NCI-H510A (cell line): Measurements from ENCODE around the gene AGAP1.
"Not testable (repeated sequence)": the region's sequence is repeated elsewhere in the genome, so short reads cannot be mapped to it uniquely, and the experiment has no call there.

Experiments
- DNase-seq: peaks from one replicate; lab custom pipeline; 2025; lab: John Stamatoyannopoulos, UW

The AGAP1 gene

DNA sequence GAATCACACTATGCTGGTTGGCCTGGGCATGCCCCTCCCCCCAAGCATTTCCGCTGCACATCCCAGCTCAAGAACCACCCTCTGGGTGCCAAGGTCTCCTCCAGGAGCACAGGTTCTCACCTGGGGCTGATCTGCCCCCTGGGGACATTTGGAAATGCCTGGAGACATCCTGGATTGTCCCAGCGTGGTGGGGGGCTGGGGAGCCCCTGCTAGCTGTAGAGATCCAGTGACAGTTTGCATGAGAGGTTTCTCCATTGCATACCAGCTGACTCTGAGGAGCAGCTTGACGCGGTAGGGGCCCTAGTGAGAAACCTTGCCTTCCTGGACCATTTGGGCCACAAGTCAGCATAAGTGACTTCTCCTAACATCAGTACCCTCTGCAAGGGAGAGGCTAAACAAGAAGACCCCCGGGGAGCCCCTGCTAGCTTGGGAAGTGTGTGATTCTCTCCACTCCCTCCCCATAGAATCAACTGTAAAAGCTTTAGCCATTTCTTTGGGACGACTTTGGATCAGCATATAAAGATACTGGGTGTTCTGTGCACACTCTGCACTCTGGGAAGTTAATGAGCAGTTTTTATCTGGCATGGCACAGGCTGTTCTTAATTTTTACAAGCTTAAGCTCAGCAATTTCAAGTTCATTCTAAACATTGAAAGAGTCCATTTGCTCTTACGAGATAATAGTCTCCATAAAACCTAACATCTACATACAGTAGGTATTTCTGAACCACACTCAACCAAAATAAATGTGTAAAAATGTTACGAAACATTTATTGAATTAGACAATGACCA, 580.2 kb downstream of the AGAP1 start:
- DNase-seq: no peak

DNA sequence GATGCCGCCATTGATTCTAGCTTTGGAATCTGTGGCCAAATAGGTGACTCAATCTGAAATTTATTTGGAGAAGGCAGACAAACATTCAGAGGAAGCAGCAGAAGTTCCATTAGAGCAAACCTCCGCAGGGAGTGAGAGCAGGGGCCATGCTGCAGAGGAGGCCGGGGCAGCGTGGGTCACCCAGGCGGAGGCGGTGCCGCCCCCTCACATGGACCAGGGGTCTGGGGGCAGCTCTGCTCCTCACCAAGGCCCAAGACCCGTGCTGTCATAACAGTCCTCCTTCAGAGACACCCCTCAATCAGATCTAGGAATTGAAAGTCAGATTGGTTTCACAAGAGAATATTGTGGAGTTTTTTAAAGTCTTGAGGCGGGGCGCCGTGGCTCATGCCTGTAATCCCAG, 582.0 kb downstream of the AGAP1 start:
- no peak for DNase-seq

DNA sequence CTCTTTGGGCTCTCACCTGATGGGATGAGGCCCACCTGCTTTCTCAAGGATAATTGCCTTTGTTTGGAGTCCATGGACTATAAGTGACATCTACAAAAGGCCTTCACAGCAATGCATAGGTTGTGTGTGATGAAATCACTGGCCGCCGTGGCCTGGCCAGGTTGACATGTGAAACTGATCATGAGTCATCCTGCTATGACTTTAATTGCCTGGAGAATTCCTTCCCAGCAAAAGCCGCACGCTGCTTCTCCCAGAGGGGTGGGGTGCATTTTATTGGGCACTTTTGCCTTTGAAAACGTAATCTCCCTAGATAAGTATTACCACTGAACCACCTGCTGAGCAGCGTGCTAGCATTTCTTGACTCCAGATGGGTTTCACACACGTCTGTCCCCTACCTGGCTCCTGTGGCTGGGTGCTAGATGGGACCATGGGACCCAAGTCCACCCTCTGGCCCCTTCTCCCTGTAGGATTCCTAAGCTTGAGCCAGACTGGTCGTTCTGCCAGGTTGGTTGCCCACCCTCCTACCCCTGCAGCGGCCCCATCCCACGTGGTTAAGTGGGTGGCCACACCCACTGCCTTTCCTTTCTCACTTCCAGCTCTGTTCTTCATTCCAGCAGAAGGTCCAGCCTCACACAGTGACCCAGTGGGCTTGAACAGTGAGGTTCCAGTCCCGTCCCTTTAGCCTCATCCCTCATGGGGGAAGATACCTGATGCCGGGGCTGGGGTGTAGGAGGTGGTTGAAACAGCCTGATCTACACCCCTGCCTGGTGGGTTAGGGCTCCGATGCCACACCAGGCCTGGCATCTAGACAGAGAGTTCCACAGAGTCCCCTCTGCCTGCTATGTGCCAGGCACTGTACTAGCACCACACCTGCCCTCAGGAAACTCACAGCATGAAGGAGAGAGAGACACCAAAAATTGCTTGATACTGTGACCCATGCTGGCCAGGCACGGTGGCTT, 584.7 kb downstream of the AGAP1 start:
- peak; percentile 8 for DNase-seq

- no peak for DNase-seq
Observed at GRCh38 chr2:236080412-236080811, 586.6 kb downstream of the AGAP1 start.

DNA sequence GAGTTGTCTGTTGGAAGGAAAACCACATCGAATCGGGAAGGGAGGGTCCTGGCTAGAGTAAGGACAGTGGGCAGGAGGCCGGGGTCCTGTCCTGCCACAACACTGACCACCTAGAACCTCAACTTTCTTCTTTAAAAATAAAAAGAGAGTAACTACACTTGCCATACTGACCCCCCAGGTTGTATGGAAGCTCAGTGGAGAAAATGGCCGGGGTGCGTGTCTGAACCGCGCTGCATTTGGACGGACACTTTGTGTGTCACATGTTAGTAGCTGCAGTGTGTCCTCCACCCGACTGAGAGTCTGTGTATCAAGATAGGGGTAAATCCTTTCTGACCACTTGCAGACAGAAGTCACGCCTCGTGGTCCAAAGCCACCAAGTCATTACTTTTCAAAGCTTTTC, 587.3 kb downstream of the AGAP1 start:
- DNase-seq: no peak

- no peak for DNase-seq
Observed at GRCh38 chr2:236082061-236082460, 588.2 kb downstream of the AGAP1 start.

- DNase-seq: no peak
Observed at GRCh38 chr2:236083934-236084333, 590.1 kb downstream of the AGAP1 start.

DNA sequence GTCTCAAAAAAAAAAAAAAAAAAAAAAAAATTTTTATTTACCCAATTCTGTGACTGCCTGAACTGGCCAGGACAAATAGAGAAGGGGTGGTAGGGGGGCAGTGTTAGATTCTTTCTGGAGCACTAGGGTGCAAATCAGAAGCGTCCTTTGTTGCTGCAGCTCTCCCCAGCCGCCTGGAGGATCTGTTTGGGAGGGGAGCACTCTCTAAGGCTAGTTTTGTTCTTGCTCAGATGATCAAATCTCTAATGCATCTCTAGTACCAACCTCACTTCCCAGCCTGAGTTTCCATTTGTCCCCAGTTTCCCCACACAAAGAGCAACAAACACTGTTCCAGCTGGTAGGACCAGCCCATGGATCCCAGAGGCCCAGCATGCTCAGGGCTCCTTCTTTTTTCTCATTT, 591.4 kb downstream of the AGAP1 start:
- no peak for DNase-seq

DNA sequence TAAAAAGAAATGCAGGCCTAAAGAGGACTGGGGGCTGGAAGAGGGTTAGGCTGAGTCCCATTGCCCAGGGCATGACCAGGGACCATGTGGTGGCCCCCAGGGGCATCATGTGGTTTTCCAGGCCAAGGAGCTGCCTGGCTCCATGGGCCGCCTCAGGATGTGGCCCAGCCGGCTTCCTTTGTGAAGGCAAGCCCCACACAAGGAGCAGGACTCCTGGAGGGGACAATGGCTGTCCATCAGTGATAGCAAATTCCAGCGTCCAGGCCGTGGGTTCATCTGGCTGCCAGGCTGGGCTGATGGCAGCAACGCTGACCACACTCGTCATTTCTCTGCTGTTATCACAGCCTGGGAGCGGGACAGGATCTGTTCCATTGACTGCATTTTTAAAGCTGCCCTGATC, 591.8 kb downstream of the AGAP1 start:
- no peak for DNase-seq

DNA sequence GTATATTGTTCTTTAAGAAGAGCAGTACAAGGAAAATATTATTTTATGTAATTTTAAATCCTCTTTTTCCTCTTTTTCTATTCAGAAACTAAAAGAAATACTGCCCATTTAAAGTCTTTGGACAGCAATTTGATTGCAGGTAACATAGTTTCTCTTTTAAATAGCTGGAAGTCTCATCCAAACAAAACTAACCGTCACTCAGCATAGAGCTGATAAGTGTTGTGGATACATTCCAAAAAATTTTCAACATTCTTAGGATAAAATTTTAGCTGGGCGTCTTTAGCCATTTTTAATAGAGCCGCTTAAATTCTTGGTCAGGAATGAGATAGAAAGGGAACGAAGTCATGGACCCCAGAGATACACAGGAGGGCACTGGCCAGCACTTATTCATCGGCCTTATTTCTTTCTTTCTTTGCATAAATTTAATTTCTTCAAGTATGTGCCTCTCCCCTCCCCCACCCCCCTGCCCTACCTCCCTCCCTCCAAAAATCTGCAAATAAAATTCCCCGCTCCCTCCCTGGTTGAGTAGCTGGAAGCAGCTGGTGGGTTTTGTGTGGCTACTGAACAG, 592.6 kb downstream of the AGAP1 start:
- DNase-seq: no peak

DNA sequence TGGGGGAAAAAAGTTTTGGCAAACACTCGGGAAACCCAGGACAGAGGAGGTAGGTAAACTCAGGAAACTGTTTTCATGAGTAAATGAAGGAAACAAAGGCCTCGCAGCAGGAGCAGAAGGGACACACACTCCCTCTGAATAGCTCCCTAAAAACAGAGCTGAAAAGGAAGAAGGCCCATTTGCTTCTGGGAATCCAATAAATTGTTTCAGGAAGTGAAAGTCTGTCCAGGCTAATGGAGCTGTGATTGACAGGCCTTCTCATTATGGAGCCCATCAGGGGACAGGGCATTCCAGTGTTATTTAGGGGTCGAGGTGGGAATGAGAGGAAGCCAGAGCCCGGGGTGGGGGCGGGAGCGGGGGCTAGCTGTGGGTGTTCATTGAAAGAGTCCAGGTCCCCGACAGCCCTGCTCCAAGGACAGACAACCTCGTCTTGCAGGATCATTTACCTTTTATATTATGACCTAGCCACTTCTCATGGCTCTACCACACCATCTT, 593.2 kb downstream of the AGAP1 start:
- no peak for DNase-seq

DNA sequence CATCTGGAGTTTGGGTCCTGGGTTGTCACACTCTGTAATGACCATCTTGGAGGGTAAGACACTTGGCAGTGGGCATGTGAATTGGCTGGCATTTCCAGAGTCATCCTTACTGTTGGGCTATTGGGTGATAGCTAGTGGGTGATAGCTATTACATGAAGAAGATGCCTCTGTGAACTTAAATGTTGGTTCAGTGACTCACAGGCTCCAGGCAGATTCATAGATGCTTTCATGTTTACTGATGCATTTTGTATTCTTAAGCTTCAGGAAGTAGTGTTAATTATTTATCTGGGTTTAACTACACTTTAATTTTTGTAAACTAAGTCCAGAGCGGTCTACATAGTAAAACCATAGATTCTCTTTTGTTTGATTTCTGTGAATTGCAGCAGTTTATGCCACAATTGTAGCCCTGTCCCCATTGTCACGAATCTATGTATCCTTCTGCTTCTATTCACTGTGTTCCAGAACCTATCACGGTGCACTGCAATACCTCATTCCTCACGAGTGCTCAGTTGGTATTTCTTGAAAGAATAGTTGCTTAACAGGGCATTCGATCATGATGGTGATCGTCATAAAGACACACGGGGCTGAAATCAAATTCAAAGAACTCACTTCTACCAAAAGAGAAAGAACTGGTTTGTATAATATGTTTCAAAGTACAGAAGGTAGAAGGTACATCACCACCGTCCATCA, 594.7 kb downstream of the AGAP1 start:
- no peak for DNase-seq

DNA sequence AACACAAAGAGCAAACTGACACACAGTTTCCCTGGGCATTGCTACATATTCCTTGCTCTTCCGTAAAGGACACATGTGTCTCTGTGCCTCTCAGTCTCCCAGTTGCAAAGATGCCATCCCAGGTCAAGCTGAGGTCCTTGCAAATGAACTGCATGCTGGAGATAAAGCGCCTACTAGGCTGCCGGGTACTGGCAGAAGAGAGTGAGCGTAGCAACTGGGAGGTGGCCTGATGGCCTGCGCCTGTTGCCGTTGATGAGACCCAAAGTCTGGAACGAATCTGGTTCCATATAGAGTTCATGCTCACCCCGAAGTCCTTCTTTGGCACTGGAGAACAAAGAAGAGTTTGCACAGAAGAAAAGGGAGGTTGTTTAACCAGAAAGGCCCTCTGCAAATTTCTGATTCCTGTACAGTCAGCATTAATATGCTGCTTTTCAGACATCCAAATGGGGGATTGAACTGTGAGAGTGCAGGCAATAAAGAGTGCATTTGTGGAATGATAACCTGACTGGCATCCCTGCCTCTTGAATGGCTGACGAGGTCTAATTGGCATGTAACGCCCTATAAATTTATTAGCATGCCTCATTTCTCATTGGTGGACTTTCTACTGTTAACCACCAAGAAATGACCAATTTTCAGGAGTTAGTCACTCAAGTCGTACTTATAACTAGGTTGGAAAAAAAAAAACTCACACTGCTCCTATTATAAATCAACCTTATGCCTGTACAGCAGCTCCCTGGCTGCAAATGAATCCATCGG, 595.6 kb downstream of the AGAP1 start:
- DNase-seq: no peak

DNA sequence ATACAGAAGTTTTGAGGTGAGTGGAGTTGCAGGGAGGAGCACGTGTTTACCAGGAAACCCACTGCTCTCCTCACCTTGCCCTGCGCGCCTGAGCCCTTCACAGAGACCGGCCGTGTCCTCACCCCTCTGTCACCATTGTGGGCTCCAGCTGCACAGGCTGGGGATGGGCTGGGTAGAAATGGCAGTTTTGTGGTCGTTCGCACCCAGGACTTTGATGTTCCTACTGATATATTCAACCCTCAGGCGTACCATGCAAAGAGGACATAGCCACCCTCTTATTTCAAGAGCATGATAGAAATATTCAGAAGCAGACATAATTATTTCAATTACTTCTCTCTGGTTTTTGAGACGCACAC, 596.2 kb downstream of the AGAP1 start:
- DNase-seq: no peak

GRCh38 chr2:236090826-236091225, 597.0 kb downstream of the AGAP1 start:
- DNase-seq: not testable (repeated sequence)

- DNase-seq: no peak
Observed at GRCh38 chr2:236092714-236093113, 598.9 kb downstream of the AGAP1 start.

DNA sequence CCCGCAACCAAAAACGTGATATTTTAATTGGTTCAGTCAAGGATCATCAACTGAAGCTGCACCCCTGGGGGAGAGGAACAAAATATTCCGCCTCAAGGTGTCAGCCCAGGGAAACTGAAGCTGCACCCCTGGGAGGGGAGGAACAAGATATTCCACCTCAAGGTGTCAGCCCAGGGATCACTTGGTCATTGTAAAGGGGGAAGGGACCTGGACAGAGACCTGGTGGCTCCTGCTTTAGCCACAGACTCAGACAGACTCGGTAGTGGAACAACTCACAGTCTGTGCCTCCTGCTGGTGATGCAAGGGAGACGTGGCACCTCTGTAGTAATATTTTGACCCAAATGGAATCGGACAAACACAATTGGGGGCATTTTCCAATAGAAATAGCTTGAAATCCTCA, 599.3 kb downstream of the AGAP1 start:
- DNase-seq: no peak

DNA sequence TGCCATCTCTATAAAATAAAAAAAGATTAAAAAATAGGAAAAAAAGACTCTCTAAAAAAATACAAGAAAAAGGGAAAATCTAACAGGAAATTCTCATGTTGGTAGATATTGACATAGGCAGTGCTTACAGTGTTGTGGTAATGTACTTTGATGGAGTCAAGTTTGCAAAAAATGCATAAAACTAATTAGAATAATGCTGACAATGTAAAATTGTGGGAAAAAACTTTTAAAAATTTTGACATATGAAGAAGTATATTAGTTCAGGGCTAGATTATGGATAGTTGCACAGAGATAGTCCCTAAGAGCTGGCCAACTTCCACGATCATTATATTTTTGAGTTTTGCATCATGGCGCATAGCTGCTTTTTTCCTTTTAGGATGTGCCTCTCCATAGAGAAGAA, 601.7 kb downstream of the AGAP1 start:
- DNase-seq: no peak

DNA sequence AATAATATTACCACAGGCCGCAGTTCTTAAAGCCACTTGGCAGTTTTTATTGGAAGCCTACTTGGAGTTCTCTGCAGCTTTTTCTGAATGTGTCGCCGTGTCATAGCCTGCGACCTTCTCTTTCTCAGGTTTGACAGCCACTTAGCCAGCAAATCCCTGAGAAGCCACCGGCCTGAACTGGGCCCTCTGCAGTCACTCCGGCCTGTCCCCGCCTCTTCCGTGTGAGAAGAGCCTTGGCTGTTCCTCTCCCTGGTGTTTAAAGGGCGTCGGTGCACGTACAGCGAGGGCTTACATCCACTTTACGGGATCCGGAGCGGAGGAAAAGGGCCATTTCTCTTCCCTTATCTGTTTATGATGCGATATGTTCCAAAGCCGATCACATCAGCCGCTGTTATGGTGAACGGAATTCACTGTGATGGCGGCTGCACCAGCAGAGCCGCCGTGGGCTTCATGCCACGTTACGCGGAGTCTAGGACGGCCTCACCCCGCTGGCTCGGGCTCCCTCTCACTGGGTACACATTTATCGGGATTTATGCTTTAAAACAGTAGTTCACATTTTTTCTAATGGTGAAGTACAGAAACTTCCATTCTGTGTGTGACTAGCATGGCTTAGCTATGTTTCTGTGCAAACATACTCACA, 607.6 kb downstream of the AGAP1 start:
- no peak for DNase-seq

- DNase-seq: no peak
Observed at GRCh38 chr2:236102971-236103370, 609.1 kb downstream of the AGAP1 start.

DNA sequence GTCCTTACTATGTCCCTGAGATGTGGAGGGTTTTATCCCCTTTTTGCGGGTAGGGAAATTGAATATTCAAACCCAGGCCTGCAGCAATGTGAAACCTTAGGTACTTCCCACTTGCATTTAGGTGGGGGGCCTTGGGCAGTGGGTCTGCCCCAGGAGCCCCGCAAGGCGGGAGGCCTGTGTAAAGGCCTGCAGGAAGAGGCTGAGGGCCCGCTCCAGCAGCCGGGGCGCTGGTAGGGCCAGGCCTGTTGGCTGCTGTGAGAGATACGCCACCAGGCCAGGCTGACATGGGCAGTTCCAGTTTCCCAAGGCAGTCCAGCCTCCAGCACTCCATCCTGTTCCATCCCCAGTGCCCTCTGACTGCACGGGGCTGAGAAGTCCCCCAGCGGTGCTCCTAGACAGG, 610.1 kb downstream of the AGAP1 start:
- DNase-seq: no peak
